Coronary artery (tissue), 2 donors: Measurements from ENCODE around the gene ARL5B.
"Not testable (repeated sequence)": the region's sequence is repeated elsewhere in the genome, so short reads cannot be mapped to it uniquely, and the experiment has no call there.

Experiments
- DNase-seq: peaks from one replicate; pipeline ENCODE4 v3.0.0-alpha.2; 2017; ENCODE audit warnings: low spot score
- H3K27ac ChIP-seq, 2 donors: fragments of 200-600 bp; sonication (generic); one replicate each; pipeline ENCODE4 v1.5.1; 2016 to 2019
- H3K4me3 ChIP-seq: fragments of 200-600 bp; sonication (generic); 2 replicates; pipeline ENCODE4 v1.5.1; 2016; ENCODE audit warnings: mild to moderate bottlenecking, moderate library complexity
- TF ChIP-seq, protein P1 (sequence below): fragments of 200-600 bp; sonication (generic); IDR thresholded peaks from one replicate; pipeline ENCODE4 v1.5.1; 2019; ENCODE audit warnings: antibody characterized with exemption

Gene ARL5B

DNA sequence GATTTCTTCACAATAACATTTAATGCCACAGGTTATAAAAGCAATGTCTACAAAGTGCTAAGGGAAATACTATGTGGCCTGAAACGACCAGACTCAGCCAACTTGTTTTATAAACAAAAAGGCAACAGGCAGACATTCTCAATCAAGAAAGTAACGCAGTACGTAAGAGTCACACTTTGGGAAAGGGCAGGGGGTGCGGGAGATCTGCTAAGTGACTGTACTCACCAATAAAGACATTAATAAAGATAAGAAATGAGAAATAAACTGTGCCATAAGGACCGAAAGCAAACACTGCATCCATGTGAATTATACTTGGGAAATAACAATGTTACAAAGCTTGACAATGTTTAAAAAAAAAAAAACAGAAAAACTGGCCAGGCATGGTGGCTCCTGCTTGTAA lies 33.3 kb upstream of the ARL5B start:
- Histone ChIP-seq H3K27ac (no peak overlapping the region), H3K4me3 (no peak overlapping the region)
- TF ChIP-seq, protein P1, sequence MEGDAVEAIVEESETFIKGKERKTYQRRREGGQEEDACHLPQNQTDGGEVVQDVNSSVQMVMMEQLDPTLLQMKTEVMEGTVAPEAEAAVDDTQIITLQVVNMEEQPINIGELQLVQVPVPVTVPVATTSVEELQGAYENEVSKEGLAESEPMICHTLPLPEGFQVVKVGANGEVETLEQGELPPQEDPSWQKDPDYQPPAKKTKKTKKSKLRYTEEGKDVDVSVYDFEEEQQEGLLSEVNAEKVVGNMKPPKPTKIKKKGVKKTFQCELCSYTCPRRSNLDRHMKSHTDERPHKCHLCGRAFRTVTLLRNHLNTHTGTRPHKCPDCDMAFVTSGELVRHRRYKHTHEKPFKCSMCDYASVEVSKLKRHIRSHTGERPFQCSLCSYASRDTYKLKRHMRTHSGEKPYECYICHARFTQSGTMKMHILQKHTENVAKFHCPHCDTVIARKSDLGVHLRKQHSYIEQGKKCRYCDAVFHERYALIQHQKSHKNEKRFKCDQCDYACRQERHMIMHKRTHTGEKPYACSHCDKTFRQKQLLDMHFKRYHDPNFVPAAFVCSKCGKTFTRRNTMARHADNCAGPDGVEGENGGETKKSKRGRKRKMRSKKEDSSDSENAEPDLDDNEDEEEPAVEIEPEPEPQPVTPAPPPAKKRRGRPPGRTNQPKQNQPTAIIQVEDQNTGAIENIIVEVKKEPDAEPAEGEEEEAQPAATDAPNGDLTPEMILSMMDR: no peak
- no peak for DNase-seq

DNA sequence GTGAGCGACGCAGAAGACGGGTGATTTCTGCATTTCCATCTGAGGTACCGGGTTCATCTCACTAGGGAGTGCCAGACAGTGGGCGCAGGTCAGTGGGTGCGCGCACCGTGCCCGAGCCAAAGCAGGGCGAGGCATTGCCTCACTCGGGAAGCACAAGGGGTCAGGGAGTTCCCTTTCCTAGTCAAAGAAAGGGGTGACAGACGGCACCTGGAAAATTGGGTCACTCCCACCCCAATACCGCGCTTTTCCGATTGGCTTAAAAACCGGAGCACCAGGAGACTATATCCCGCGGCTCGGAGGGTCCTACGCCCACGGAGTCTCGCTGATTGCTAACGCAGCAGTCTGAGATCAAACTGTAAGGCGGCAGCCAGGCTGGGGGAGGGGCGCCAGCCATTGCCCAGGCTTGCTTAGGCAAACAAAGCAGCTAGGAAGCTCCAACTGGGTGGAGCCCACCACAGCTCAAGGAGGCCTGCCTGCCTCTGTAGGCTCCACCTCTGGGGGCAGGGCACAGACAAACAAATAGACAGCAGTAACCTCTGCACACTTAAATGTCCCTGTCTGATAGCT lies 31.7 kb upstream of the ARL5B start:
- DNase-seq: not testable (repeated sequence)
- H3K4me3 ChIP-seq: peak overlapping the region; percentile 80
- H3K27ac ChIP-seq: peak overlapping the region; percentile 60 to 75

DNA sequence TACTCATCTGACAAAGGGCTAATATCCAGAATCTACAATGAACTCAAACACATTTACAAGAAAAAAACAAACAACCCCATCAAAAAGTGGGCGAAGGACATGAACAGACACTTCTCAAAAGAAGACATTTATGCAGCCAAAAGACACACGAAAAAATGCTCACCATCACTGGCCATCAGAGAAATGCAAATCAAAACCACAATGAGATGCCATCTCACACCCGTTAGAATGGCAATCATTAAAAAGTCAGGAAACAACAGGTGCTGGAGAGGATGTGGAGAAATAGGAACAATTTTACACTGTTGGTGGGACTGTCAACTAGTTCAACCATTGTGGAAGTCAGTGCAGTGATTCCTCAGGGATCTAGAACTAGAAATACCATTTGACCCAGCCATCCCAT lies 26.7 kb upstream of the ARL5B start:
- H3K4me3 ChIP-seq, DNase-seq: not testable (repeated sequence)

DNA sequence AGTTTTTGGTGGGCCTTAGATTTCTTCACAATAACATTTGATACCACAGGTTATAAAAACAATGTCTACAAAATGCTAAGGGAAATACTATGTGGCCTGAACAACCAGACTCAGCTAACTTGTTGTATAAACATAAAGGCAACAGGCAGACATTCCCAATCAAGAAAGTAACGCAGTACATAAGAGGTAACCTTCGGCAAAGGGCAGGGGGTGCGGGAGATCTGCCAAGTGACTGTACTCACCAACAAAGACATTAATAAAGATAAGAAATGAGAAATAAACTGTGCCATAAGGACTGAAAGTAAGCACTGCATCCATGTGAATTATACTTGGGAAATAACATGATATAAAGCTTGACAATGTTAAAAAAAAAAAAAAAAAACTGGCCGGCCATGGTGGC lies 23.2 kb upstream of the ARL5B start:
- TF ChIP-seq, protein P1: no peak
- no peak for DNase-seq
- Histone ChIP-seq H3K4me3 (no peak overlapping the region), H3K27ac (no peak overlapping the region)

More for the DNA sequence above, 26.7 kb upstream of the ARL5B start:
- H3K27ac ChIP-seq: not testable (repeated sequence)

DNA sequence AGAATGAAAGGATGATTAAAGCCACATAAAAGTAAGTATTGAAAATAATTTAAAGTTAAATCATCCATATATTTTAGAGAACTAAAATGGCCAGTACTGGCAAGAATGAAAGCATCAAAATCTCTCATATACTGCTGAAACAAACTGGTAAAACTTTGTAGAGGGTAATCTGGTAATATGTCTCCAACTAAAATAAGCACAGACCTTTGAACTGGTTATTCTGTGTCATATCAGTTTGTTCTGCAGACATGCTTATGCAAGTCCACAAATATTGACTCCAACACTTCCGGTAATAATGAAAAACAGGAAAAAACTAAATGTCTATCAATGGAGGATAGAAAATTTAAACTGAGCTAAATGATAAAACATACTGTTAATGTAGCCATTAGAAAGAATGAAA lies 21.8 kb upstream of the ARL5B start:
- not testable (repeated sequence) for DNase-seq, H3K4me3 ChIP-seq, H3K27ac ChIP-seq

DNA sequence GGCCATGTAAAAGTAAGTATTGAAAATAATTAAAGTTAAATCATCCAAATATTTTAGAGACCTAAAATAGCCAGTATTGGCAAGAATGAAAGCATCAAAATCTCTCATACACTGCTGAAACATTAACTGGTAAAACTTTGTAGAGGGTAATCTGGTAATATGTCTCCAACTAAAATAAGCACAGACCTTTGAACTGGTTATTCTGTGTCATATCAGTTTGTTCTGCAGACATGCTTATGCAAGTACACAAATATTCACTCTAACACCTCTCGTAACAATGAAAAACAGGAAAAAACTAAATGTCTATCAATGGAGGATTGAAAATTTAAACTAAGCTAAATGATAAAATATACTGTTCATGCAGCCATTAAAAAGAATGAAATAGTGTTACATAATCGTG lies 19.5 kb upstream of the ARL5B start:
- not testable (repeated sequence) for H3K4me3 ChIP-seq, H3K27ac ChIP-seq, DNase-seq

DNA sequence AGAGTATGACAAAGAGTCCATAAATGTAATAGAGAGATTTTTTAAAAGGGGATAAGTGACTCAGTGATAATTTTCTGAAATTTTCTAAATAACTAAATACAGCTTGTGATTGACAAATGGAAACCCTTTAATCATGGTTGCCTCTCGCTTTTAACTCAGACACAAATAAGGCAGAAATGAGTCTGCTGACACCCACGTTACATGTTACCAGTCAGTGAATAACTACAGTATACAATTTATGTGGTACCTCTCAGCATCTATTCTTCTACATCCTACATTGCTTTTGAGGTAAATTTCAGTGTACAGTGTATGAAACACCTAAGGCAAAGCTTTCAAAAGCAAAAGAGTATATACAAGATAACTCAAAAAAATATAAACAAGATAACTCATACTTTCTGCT lies 12.1 kb upstream of the ARL5B start:
- H3K4me3 ChIP-seq: no peak overlapping the region
- no peak overlapping the region for H3K27ac ChIP-seq
- TF ChIP-seq, protein P1: no peak
- DNase-seq: no peak

DNA sequence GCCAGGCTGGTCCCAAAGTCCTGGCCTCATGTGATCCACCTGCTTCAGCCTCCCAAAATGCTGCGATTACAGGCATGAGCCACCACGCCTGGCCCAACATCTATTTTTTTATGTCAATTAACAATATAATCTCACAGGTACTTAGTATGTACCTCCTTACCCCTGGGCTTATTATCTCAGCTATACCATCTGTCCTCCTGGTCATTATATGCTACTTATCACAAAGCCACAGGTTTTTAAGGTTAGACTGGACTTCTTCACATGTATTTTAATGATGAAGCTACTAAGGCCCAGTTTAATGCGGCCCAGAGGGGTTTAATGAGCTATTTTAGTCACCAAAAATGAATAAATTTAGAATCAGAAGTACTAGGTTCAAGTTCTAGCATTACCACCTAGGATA lies 11.3 kb upstream of the ARL5B start:
- TF ChIP-seq, protein P1: no peak
- no peak overlapping the region for H3K4me3 ChIP-seq
- DNase-seq: no peak
- no peak overlapping the region for H3K27ac ChIP-seq

DNA sequence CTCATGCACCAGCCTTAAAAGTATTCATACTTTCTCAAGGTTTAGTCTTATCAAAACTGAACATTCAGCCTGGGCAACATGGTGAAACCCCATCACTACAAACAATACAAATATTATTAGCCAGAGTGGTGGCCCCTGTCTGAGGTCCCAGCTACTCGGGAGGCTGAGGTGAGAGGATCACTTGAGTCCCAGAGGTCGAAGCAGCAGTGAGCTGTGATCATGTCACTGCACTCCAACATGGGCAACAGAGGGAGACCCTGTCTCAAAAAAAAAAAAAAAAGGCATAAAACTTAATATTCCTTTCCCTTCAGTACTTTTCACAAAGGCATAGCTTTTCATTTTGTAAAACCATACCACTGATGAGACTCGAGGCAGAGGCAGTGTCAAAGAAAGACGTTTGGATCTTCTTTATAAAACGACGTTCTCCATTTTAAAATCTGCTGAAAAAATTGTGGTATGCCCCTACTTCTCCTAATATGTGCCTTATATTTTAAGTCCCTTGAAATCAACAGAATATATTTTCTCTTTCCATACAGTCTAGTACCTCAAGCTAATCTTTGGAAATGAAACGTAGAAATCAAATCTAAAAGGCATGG lies 9.8 kb upstream of the ARL5B start:
- TF ChIP-seq, protein P1: no peak
- Histone ChIP-seq H3K4me3 (no peak overlapping the region), H3K27ac (no peak overlapping the region)
- DNase-seq: no peak
